Activated gamma-delta T cell treated with Interleukin-2 at 50 U/mL for 16 hours (primary cell): ENCODE measurements around the gene NR2F1.
A peak's percentile ranks its signal among the peaks of the same experiment; 100 is the strongest.

Experiments used
- DNase-seq: peaks from one replicate; pipeline ENCODE4 v3.0.0-alpha.2; 2020

Gene NR2F1

GRCh38 chr5:93604644-93605515 lies 21.9 kb downstream of the NR2F1 start:
- no peak for DNase-seq

GRCh38 chr5:93606382-93606752 lies 23.3 kb downstream of the NR2F1 start:
- DNase-seq, result no peak

GRCh38 chr5:93607367-93608258 lies 24.6 kb downstream of the NR2F1 start:
- DNase-seq, result no peak

- no peak for DNase-seq
These were observed 25.8 kb downstream of the NR2F1 start for GRCh38 chr5:93608855-93609254.

GRCh38 chr5:93609762-93610161 lies 26.7 kb downstream of the NR2F1 start:
- no peak for DNase-seq

- DNase-seq, result no peak
These were observed 27.7 kb downstream of the NR2F1 start for GRCh38 chr5:93610581-93611272.

- no peak for DNase-seq
These were observed 28.4 kb downstream of the NR2F1 start for GRCh38 chr5:93611273-93611975.

- DNase-seq, result no peak
These were observed 29.2 kb downstream of the NR2F1 start for GRCh38 chr5:93611976-93612854.

- DNase-seq, result no peak
These were observed 29.8 kb downstream of the NR2F1 start for GRCh38 chr5:93612855-93613243.

- no peak for DNase-seq
These were observed 33.6 kb downstream of the NR2F1 start for GRCh38 chr5:93616538-93617174.

GRCh38 chr5:93620487-93621326 lies 37.7 kb downstream of the NR2F1 start:
- DNase-seq, result peak; percentile 33

- DNase-seq, result no peak
These were observed 38.3 kb downstream of the NR2F1 start for GRCh38 chr5:93621327-93621798.

GRCh38 chr5:93622240-93622885 lies 39.3 kb downstream of the NR2F1 start:
- DNase-seq, result peak; percentile 23

GRCh38 chr5:93623153-93623552 lies 40.1 kb downstream of the NR2F1 start:
- no peak for DNase-seq

GRCh38 chr5:93626801-93627200 lies 43.8 kb downstream of the NR2F1 start:
- DNase-seq, result no peak

GRCh38 chr5:93632327-93632726 lies 49.3 kb downstream of the NR2F1 start:
- DNase-seq, result no peak

GRCh38 chr5:93635991-93636390 lies 53.0 kb downstream of the NR2F1 start:
- DNase-seq, result no peak

GRCh38 chr5:93636837-93637236 lies 53.8 kb downstream of the NR2F1 start:
- DNase-seq, result no peak

GRCh38 chr5:93637697-93638096 lies 54.7 kb downstream of the NR2F1 start:
- DNase-seq, result no peak
